Measurements from ENCODE around the gene LYZL1. TPM values are rescaled to one million over a fixed set of nuclear protein-coding genes. Genes with fewer than 3 reads are reported as not detected.
"Not testable (repeated sequence)": the region's sequence is repeated elsewhere in the genome, so short reads cannot be mapped to it uniquely, and the experiment has no call there.

LYZL1 gene
- total RNA-seq, 2 donors from 2014 or later = not detected

GRCh38 chr10:29257106-29257783 is 31.6 kb upstream of the LYZL1 start:
- peak; percentile 83 to 84 for ATAC-seq
- intact Hi-C loops (cut with DNase I) = no loop called here

GRCh38 chr10:29257784-29258135 is 31.1 kb upstream of the LYZL1 start:
- intact Hi-C loops (cut with DNase I) = no loop called here
- DNase-seq = no peak
- ATAC-seq = no peak

More at GRCh38 chr10:29257106-29257783, 31.6 kb upstream of the LYZL1 start:
- DNase-seq = peak; percentile 67

- intact Hi-C loops (cut with DNase I) = no loop called here
- ATAC-seq = no peak
- no peak for DNase-seq
Measured at GRCh38 chr10:29259498-29259897, 29.4 kb upstream of the LYZL1 start.

- no peak for DNase-seq
- no peak for ATAC-seq
- intact Hi-C loops (cut with DNase I) = no loop called here
Measured at GRCh38 chr10:29263506-29263905, 25.4 kb upstream of the LYZL1 start.

- no peak for DNase-seq
- intact Hi-C loops (cut with DNase I) = no loop called here
- ATAC-seq = no peak
Measured at GRCh38 chr10:29265210-29265768, 23.6 kb upstream of the LYZL1 start.

GRCh38 chr10:29266641-29267040 is 22.2 kb upstream of the LYZL1 start:
- intact Hi-C loops (cut with DNase I) = no loop called here
- ATAC-seq = no peak
- no peak for DNase-seq

- intact Hi-C loops (cut with DNase I) = no loop called here
- DNase-seq (no peak), ATAC-seq (no peak)
Measured at GRCh38 chr10:29268011-29268410, 20.9 kb upstream of the LYZL1 start.

GRCh38 chr10:29269486-29269885 is 19.4 kb upstream of the LYZL1 start:
- ATAC-seq = no peak
- DNase-seq = no peak
- intact Hi-C loops (cut with DNase I) = no loop called here

GRCh38 chr10:29270883-29271282 is 18.0 kb upstream of the LYZL1 start:
- intact Hi-C loops (cut with DNase I) = no loop called here
- no peak for ATAC-seq
- no peak for DNase-seq

GRCh38 chr10:29271877-29272276 is 17.0 kb upstream of the LYZL1 start:
- ATAC-seq (no peak), DNase-seq (no peak)
- intact Hi-C loops (cut with DNase I) = no loop called here

- ATAC-seq (no peak), DNase-seq (no peak)
- intact Hi-C loops (cut with DNase I) = no loop called here
Measured at GRCh38 chr10:29273478-29273877, 15.4 kb upstream of the LYZL1 start.

GRCh38 chr10:29276251-29276850 is 12.5 kb upstream of the LYZL1 start:
- ATAC-seq (no peak), DNase-seq (no peak)
- intact Hi-C loops (cut with DNase I) = no loop called here

GRCh38 chr10:29277296-29277695 is 11.6 kb upstream of the LYZL1 start:
- intact Hi-C loops (cut with DNase I) = no loop called here
- ATAC-seq = no peak
- DNase-seq = no peak

- no peak for DNase-seq
- ATAC-seq = no peak
- intact Hi-C loops (cut with DNase I) = no loop called here
Measured at GRCh38 chr10:29279779-29280487, 8.9 kb upstream of the LYZL1 start.

GRCh38 chr10:29280488-29280840 is 8.4 kb upstream of the LYZL1 start:
- no peak for ATAC-seq

GRCh38 chr10:29285624-29286051 is 3.2 kb upstream of the LYZL1 start:
- DNase-seq (no peak), ATAC-seq (no peak)
- intact Hi-C loops (cut with DNase I) = no loop called here

More at GRCh38 chr10:29280488-29280840, 8.4 kb upstream of the LYZL1 start:
- DNase-seq = no peak
- intact Hi-C loops (cut with DNase I) = no loop called here

- intact Hi-C loops (cut with DNase I) = no loop called here
- DNase-seq (no peak), ATAC-seq (no peak)
Measured at GRCh38 chr10:29287635-29288034, 1.2 kb upstream of the LYZL1 start.

- intact Hi-C loops (cut with DNase I) = loop anchor here in 1 of 2 donors (10.0 kb wide), 1 partner anchor 657 kb away; no protein-coding TSS in a partner anchor
- DNase-seq, ATAC-seq: not testable (repeated sequence)
Measured at GRCh38 chr10:29291561-29291960, 2.7 kb downstream of the LYZL1 start.

- intact Hi-C loops (cut with DNase I) = loop anchor here in 1 of 2 donors (10.0 kb wide), 1 partner anchor 658 kb away; no protein-coding TSS in a partner anchor
- not testable (repeated sequence) for DNase-seq, ATAC-seq
Measured at GRCh38 chr10:29292406-29292805, 3.5 kb downstream of the LYZL1 start.

GRCh38 chr10:29295813-29296212 is 6.9 kb downstream of the LYZL1 start:
- intact Hi-C loops (cut with DNase I) = loop anchor here in 1 of 2 donors (10.0 kb wide), 1 partner anchor 661 kb away; no protein-coding TSS in a partner anchor
- no peak for ATAC-seq
- no peak for DNase-seq
